GM12891 (cell line): ENCODE results near the gene ZNF805.

Source experiments
- POLR2A ChIP-seq: IDR thresholded peaks from 2 replicates; pipeline ENCODE4 v1.6.1; 2011; ENCODE audit warnings: low read depth, low read length, control low read depth
- POLR2AphosphoS5 ChIP-seq: IDR thresholded peaks from 2 replicates; pipeline ENCODE4 v1.6.1; 2011; ENCODE audit warnings: low read depth, low read length, control low read depth
- SPI1 ChIP-seq: IDR thresholded peaks from 2 replicates; pipeline ENCODE4 v1.6.1; 2011; ENCODE audit warnings: low read depth, low read length, control low read depth

DNA sequence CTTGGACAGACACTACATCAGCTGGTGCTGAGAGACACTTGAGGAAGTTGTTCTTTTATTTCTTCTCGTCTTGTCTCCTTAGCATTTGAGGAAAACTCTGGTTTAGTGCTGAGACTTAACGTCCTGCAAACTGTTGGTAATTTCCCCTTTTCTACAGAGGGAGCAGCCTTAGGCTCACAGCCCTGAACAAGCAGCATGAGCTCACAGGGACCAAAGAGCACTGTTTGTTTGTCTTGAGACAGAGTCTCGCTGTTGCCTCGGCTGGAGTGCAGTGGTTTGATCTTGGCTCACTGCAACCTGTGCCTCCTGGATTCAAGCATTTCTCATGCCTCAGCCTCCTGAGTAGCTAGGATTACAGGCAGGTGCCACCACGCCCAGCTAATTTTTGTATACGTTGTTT lies 5.5 kb downstream of the ZNF805 start:
- TF ChIP-seq POLR2A (no peak), SPI1 (no peak), POLR2AphosphoS5 (no peak)
